ENCODE results near the gene DIO3. TPM values are rescaled to one million over a fixed set of nuclear protein-coding genes. Genes with fewer than 3 reads are reported as not detected.

The DIO3 gene
- polyA plus RNA-seq, 3 donors = not detected

- no peak for TF ChIP-seq CTCF (IDR thresholded peaks at IDR 0.05)
- DNase-seq = no peak
- peaks cover 5 to 14% (median 10%) of the 10 kb centered on the region in 3 donors for H3K27me3 Mint-ChIP-seq (ENCODE audit: low read depth in 3 of 3)
Measured at GRCh38 chr14:101587441-101587911, 26.2 kb downstream of the DIO3 start.

GRCh38 chr14:101588286-101588975, 27.1 kb downstream of the DIO3 start:
- Histone ChIP-seq H3K9me3 (replicated peaks in 1 of 2; ENCODE audit: control insufficient read depth in 1 of 2, insufficient read depth in 1 of 2, low read length in 2 of 2) (peaks cover 0 to 3% of the 10 kb centered on the region in 2 donors), H3K4me3 (replicated peaks in 1 of 3; ENCODE audit: low read depth in 2 of 3, low read length in 3 of 3) (no peak overlapping the region), H3K36me3 (replicated peaks in 1 of 2; ENCODE audit: control insufficient read depth in 1 of 2, insufficient read depth in 2 of 2, low read length in 2 of 2) (no peaks in the 10 kb centered on the region), H3K79me2 (ENCODE audit: insufficient read depth, low read length) (no peaks in the 10 kb centered on the region), H3K27me3 (ENCODE audit: control insufficient read depth in 2 of 2, insufficient read depth in 2 of 2, low read length in 2 of 2) (no peaks in the 10 kb centered on the region), H3K27ac (ENCODE audit: low read depth in 1 of 2, low read length in 2 of 2) (no peak overlapping the region), H4K20me1 (ENCODE audit: insufficient read depth, low read length) (no peaks in the 10 kb centered on the region), H3K4me1 (ENCODE audit: control insufficient read depth in 1 of 2, insufficient read depth in 2 of 2, low read length in 2 of 2) (no peaks in the 10 kb centered on the region), H3K4me2 (replicated peaks; ENCODE audit: extremely low read depth, low read length, poor library complexity, severe bottlenecking) (no peak overlapping the region), H2AFZ (ENCODE audit: insufficient read depth, low read depth, low read length, poor library complexity, severe bottlenecking) (no peak overlapping the region), H3K9ac (ENCODE audit: insufficient read depth, low read length, poor library complexity, severe bottlenecking) (no peak overlapping the region)
- no peaks in the 10 kb centered on the region for H3K4me1 Mint-ChIP-seq
- WGBS (ENCODE audit: insufficient coverage) = 88% methylated on average over 11 of the region's 17 CpGs
- H3K4me3 Mint-ChIP-seq = no peak overlapping the region
- intact Hi-C loops (cut with micrococcal nuclease) = no loop called here
- H3K27me3 Mint-ChIP-seq (ENCODE audit: low read depth in 3 of 3) = peaks cover 5 to 14% (median 10%) of the 10 kb centered on the region in 3 donors
- peaks cover 0 to 7% (median 0%) of the 10 kb centered on the region in 7 donors for H3K9me3 Mint-ChIP-seq
- H3K27ac Mint-ChIP-seq = no peak overlapping the region
- DNase-seq = no peak
- no peak for TF ChIP-seq CTCF (IDR thresholded peaks at IDR 0.05)
- no peaks in the 10 kb centered on the region for H3K36me3 Mint-ChIP-seq

More at GRCh38 chr14:101587441-101587911, 26.2 kb downstream of the DIO3 start:
- no peaks in the 10 kb centered on the region for H3K4me1 ChIP-seq (ENCODE audit: control insufficient read depth in 1 of 2, insufficient read depth in 2 of 2, low read length in 2 of 2)
- Mint-ChIP-seq H3K9me3 (peaks cover 0 to 7% (median 0%) of the 10 kb centered on the region in 7 donors), H3K4me1 (no peaks in the 10 kb centered on the region), H3K36me3 (no peaks in the 10 kb centered on the region), H3K27ac (no peak overlapping the region), H3K4me3 (no peak overlapping the region)
- no peak overlapping the region for H3K4me3 ChIP-seq (replicated peaks in 1 of 3; ENCODE audit: low read depth in 2 of 3, low read length in 3 of 3)
- peaks cover 0 to 3% of the 10 kb centered on the region in 2 donors for H3K9me3 ChIP-seq (replicated peaks in 1 of 2; ENCODE audit: control insufficient read depth in 1 of 2, insufficient read depth in 1 of 2, low read length in 2 of 2)
- no peak overlapping the region for H2AFZ ChIP-seq (ENCODE audit: insufficient read depth, low read depth, low read length, poor library complexity, severe bottlenecking)
- no peak overlapping the region for H3K9ac ChIP-seq (ENCODE audit: insufficient read depth, low read length, poor library complexity, severe bottlenecking)
- no peaks in the 10 kb centered on the region for H3K79me2 ChIP-seq (ENCODE audit: insufficient read depth, low read length)
- H3K27ac ChIP-seq (ENCODE audit: low read depth in 1 of 2, low read length in 2 of 2) = no peak overlapping the region
- intact Hi-C loops (cut with micrococcal nuclease) = no loop called here
- no peaks in the 10 kb centered on the region for H3K27me3 ChIP-seq (ENCODE audit: control insufficient read depth in 2 of 2, insufficient read depth in 2 of 2, low read length in 2 of 2)
- no peaks in the 10 kb centered on the region for H3K36me3 ChIP-seq (replicated peaks in 1 of 2; ENCODE audit: control insufficient read depth in 1 of 2, insufficient read depth in 2 of 2, low read length in 2 of 2)
- 97% methylated on average over 29 of the region's 29 CpGs for WGBS (ENCODE audit: insufficient coverage)
- no peaks in the 10 kb centered on the region for H4K20me1 ChIP-seq (ENCODE audit: insufficient read depth, low read length)
- no peak overlapping the region for H3K4me2 ChIP-seq (replicated peaks; ENCODE audit: extremely low read depth, low read length, poor library complexity, severe bottlenecking)

Data from CD14-positive monocyte (primary cell).